HCT116 (cell line): ENCODE data around the gene SYNRG. TPM values are rescaled to one million over a fixed set of nuclear protein-coding genes. Genes with fewer than 3 reads are reported as not detected.

Source experiments
- ATAC-seq: fragments of 200-7000 bp; cut with Tn5 transposase; 2 replicates; pipeline ENCODE4 v1.9.1; 2020; ENCODE audit warnings: mild to moderate bottlenecking, moderate library complexity
- BruUV-seq: library from RNA; stranded (reverse); fragments of 400-500 nt; replicated peaks from 2 replicates; lab custom pipeline; 2021; lab: Mats Ljungman, UMichigan
- CTCF ChIA-PET: fragments of 300-600 bp; sonication (Branson Sonifier 250); formaldehyde crosslinking; loops from one replicate; lab custom pipeline; 2021; ENCODE audit warnings: antibody characterized with exemption; lab: Charles Lee
- POLR2A ChIA-PET: fragments of 300-600, 350-600 bp; sonication (Branson Sonifier 250); formaldehyde crosslinking; loops from one replicate; lab custom pipeline; 2021; ENCODE audit warnings: antibody characterized with exemption; lab: Charles Lee
- RAD21 ChIA-PET, 2 experiments: fragments of 300-600 bp; sonication (Branson Sonifier 250); formaldehyde crosslinking; loops; one replicate each; lab custom pipeline; 2023; ENCODE audit warnings: low total read pairs in 2 of 2; ENCODE audit not compliant: uncharacterized antibody in 2 of 2, unreplicated experiment in 2 of 2, low non-redundant PET in 1 of 2; lab: Charles Lee
- DNase-seq: peaks from one replicate; pipeline ENCODE4 v3.0.0-alpha.2; 2010; ENCODE audit warnings: low read depth, low spot score
- H2AFZ ChIP-seq: fragments of 200-600 bp; shearing (Covaris generic), sonication (generic); 2 replicates; pipeline ENCODE4 v1.6.1; 2017; ENCODE audit warnings: low read depth, mixed run types, mixed read lengths, antibody characterized with exemption, low read length; ENCODE audit not compliant: poor library complexity, severe bottlenecking
- H3K27ac ChIP-seq: 2 replicates; pipeline ENCODE4 v1.5.1; 2012; ENCODE audit warnings: low read depth, low read length
- H3K27me3 ChIP-seq: fragments of 200-600 bp; sonication (generic); 2 replicates; pipeline ENCODE4 v1.6.1; 2016; ENCODE audit warnings: mixed run types, low read length, mixed read lengths; ENCODE audit not compliant: insufficient read depth
- H3K36me3 ChIP-seq, 2 experiments: fragments of 200-500 bp in 1 of 2; fragments of 200-600 bp in 1 of 2; sonication (Bioruptor generic) in 1 of 2; sonication (generic) in 1 of 2; 2 replicates each; pipeline versions ENCODE4 v1.5.1 to v1.6.1; 2014 to 2016; ENCODE audit warnings: low read length in 2 of 2, inconsistent platforms in 1 of 2, mixed read lengths in 1 of 2, mixed run types in 1 of 2; ENCODE audit not compliant: insufficient read depth in 2 of 2, control insufficient read depth in 1 of 2
- H3K4me1 ChIP-seq, 2 experiments: fragments of 200-600 bp in 1 of 2; sonication (generic) in 1 of 2; 2 replicates each; pipeline versions ENCODE4 v1.5.1 to v1.6.1; 2012 to 2017; ENCODE audit warnings: low read length in 2 of 2, inconsistent platforms in 1 of 2, mild to moderate bottlenecking in 1 of 2, mixed read lengths in 1 of 2, mixed run types in 1 of 2, moderate library complexity in 1 of 2; ENCODE audit not compliant: insufficient read depth in 2 of 2, control insufficient read depth in 1 of 2
- H3K4me2 ChIP-seq: fragments of 200-600 bp; sonication (generic); 2 replicates; pipeline ENCODE4 v1.6.1; 2017; ENCODE audit warnings: mixed run types, low read length, mixed read lengths
- H3K4me3 ChIP-seq, 2 experiments: fragments of 200-600 bp in 1 of 2; sonication (generic) in 1 of 2; replicated peaks in 1 of 2; 2 replicates each; pipeline ENCODE4 v1.5.1; 2011 to 2016; ENCODE audit warnings: low read length in 2 of 2, control low read depth in 1 of 2, low read depth in 1 of 2, mild to moderate bottlenecking in 1 of 2, mixed read lengths in 1 of 2, mixed run types in 1 of 2
- H3K79me2 ChIP-seq: fragments of 200-600 bp; sonication (generic); 2 replicates; pipeline ENCODE4 v1.6.1; 2017; ENCODE audit warnings: mild to moderate bottlenecking, mixed run types, low read length, moderate library complexity, mixed read lengths; ENCODE audit not compliant: insufficient read depth
- H3K9ac ChIP-seq: fragments of 200-600 bp; sonication (generic); 2 replicates; pipeline ENCODE4 v1.6.1; 2016; ENCODE audit warnings: low read length, mixed read lengths
- H3K9me2 ChIP-seq: fragments of 200-600 bp; sonication (generic), shearing (Covaris generic); 2 replicates; pipeline ENCODE4 v1.6.1; 2017; ENCODE audit warnings: mixed run types, mild to moderate bottlenecking, moderate library complexity; ENCODE audit not compliant: insufficient read depth
- H3K9me3 ChIP-seq, 2 experiments: fragments of 200-500 bp in 1 of 2; fragments of 200-600 bp in 1 of 2; sonication (Bioruptor generic) in 1 of 2; sonication (generic) in 1 of 2; 2 replicates each; pipeline ENCODE4 v1.6.1; 2014 to 2017; ENCODE audit warnings: low read length in 2 of 2, mixed read lengths in 2 of 2, inconsistent platforms in 1 of 2, low read depth in 1 of 2, mild to moderate bottlenecking in 1 of 2, mixed run types in 1 of 2, moderate library complexity in 1 of 2; ENCODE audit not compliant: control insufficient read depth in 1 of 2, insufficient read depth in 1 of 2
- H4K20me1 ChIP-seq: fragments of 200-600 bp; sonication (generic), shearing (Covaris generic); 2 replicates; pipeline ENCODE4 v1.6.1; 2017; ENCODE audit warnings: mixed run types, mild to moderate bottlenecking, moderate library complexity; ENCODE audit not compliant: insufficient read depth
- CBX3 ChIP-seq: IDR thresholded peaks from 2 replicates; pipeline ENCODE4 v1.6.1; 2012; ENCODE audit warnings: low read depth
- CEBPB ChIP-seq: IDR thresholded peaks from 2 replicates; pipeline ENCODE4 v1.6.1; 2012; ENCODE audit warnings: low read depth
- EGR1 ChIP-seq: IDR thresholded peaks from 2 replicates; pipeline ENCODE4 v1.6.1; 2012; ENCODE audit warnings: low read depth
- POLR2AphosphoS5 ChIP-seq: IDR thresholded peaks from 2 replicates; pipeline ENCODE4 v1.6.1; 2011; ENCODE audit warnings: mild to moderate bottlenecking, low read depth, low read length, moderate library complexity
- SIN3A ChIP-seq: IDR thresholded peaks from 2 replicates; pipeline ENCODE4 v1.6.1; 2012; ENCODE audit warnings: low read depth
- intact Hi-C: fragments of 100-400 bp; cut with micrococcal nuclease; formaldehyde crosslinking; loops from 2 replicates; pipeline ENCODE4 v1.10.0; 2022
- total RNA-seq: library from RNA; stranded (reverse); gene quantifications from one replicate; pipeline ENCODE4 v1.2.1, GENCODE V29; 2021; ENCODE audit not compliant: unreplicated experiment
- TF ChIP-seq, protein P1 (sequence below): IDR thresholded peaks from 2 replicates; pipeline ENCODE4 v1.6.1; 2012; ENCODE audit warnings: low read depth
- TF ChIP-seq, protein P2 (sequence below): IDR thresholded peaks from 2 replicates; pipeline ENCODE4 v1.6.1; 2011; ENCODE audit warnings: mild to moderate bottlenecking, low read length, moderate library complexity; ENCODE audit not compliant: insufficient replicate concordance; ENCODE audit errors: extremely low read depth

SYNRG gene
- total RNA-seq, 1 experiment from 2014 or later = 23.8 TPM

DNA sequence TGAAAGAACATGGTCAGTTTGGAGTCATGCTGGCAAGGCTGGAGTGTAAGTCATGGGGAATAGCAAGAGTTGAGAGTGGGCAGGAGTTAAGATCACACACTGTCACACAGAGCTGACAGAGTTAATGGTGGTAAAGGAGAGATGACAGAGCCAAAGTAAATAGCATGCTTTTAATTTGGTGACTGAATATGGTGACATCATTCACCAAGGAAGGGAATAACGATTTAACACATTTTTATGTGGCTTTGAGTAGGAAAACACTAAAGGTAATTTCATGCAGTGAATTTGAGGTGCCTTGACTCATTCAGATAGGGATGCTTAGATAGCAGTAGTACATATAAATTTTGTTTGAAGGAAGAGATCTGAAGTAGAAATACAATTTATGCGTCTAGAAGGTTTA is 42.1 kb downstream of the SYNRG start:
- no peak overlapping the region for H3K4me3 ChIP-seq
- ChIA-PET POLR2A (no interaction called here), CTCF (no interaction called here)
- no peak overlapping the region for H2AFZ ChIP-seq
- no peak for ATAC-seq
- H3K36me3 ChIP-seq = peaks cover 13 to 26% of the 10 kb centered on the region in 2 experiments; a peak in 3 of 4 replicates
- peaks cover 0 to 6% of the 10 kb centered on the region in 2 experiments; a peak in 1 of 4 replicates for H3K4me1 ChIP-seq
- no peak overlapping the region for H3K4me2 ChIP-seq
- no peaks in the 10 kb centered on the region for H3K9me3 ChIP-seq
- H3K9ac ChIP-seq = no peak overlapping the region
- H4K20me1 ChIP-seq = no peaks in the 10 kb centered on the region
- TF ChIP-seq, protein P1, sequence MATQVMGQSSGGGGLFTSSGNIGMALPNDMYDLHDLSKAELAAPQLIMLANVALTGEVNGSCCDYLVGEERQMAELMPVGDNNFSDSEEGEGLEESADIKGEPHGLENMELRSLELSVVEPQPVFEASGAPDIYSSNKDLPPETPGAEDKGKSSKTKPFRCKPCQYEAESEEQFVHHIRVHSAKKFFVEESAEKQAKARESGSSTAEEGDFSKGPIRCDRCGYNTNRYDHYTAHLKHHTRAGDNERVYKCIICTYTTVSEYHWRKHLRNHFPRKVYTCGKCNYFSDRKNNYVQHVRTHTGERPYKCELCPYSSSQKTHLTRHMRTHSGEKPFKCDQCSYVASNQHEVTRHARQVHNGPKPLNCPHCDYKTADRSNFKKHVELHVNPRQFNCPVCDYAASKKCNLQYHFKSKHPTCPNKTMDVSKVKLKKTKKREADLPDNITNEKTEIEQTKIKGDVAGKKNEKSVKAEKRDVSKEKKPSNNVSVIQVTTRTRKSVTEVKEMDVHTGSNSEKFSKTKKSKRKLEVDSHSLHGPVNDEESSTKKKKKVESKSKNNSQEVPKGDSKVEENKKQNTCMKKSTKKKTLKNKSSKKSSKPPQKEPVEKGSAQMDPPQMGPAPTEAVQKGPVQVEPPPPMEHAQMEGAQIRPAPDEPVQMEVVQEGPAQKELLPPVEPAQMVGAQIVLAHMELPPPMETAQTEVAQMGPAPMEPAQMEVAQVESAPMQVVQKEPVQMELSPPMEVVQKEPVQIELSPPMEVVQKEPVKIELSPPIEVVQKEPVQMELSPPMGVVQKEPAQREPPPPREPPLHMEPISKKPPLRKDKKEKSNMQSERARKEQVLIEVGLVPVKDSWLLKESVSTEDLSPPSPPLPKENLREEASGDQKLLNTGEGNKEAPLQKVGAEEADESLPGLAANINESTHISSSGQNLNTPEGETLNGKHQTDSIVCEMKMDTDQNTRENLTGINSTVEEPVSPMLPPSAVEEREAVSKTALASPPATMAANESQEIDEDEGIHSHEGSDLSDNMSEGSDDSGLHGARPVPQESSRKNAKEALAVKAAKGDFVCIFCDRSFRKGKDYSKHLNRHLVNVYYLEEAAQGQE = no peak
- TF ChIP-seq CBX3 (no peak), SIN3A (no peak), EGR1 (no peak), POLR2AphosphoS5 (no peak), CEBPB (no peak)
- TF ChIP-seq, protein P2, sequence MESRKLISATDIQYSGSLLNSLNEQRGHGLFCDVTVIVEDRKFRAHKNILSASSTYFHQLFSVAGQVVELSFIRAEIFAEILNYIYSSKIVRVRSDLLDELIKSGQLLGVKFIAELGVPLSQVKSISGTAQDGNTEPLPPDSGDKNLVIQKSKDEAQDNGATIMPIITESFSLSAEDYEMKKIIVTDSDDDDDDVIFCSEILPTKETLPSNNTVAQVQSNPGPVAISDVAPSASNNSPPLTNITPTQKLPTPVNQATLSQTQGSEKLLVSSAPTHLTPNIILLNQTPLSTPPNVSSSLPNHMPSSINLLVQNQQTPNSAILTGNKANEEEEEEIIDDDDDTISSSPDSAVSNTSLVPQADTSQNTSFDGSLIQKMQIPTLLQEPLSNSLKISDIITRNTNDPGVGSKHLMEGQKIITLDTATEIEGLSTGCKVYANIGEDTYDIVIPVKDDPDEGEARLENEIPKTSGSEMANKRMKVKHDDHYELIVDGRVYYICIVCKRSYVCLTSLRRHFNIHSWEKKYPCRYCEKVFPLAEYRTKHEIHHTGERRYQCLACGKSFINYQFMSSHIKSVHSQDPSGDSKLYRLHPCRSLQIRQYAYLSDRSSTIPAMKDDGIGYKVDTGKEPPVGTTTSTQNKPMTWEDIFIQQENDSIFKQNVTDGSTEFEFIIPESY = no peak
- TF ChIP-seq, all 23 proteins: peak for 0
- RAD21 ChIA-PET = no interaction called here
- DNase-seq = no peak
- no TSS peak for BruUV-seq
- Histone ChIP-seq H3K27me3 (no peaks in the 10 kb centered on the region), H3K27ac (no peak overlapping the region), H3K79me2 (no peaks in the 10 kb centered on the region), H3K9me2 (no peaks in the 10 kb centered on the region)
- intact Hi-C loops = no loop called here
